ENCODE data around the gene MRAP2.

GRCh38 chr6:84118191-84118590 is 84.6 kb downstream of the MRAP2 start:
- TF ChIP-seq CTCF (IDR thresholded peaks at IDR 0.05; ENCODE audit: low read length) (no peak), EZH2 (IDR thresholded peaks at IDR 0.05; ENCODE audit: borderline replicate concordance, low read length) (no peak)

Data from OCI-LY1 (cell line).